Brain microvascular endothelial cell (primary cell): ENCODE results near the gene ISOC2.
A peak's percentile ranks its signal among the peaks of the same experiment; 100 is the strongest.

ENCODE experiments used
- DNase-seq: peaks from one replicate; pipeline ENCODE4 v3.0.0-alpha.2; 2020
- H3K27ac ChIP-seq: fragments of 250-450 bp; sonication (Bioruptor Pico); 2 replicates; pipeline ENCODE4 v1.5.1; 2020; ENCODE audit warnings: mild to moderate bottlenecking, moderate library complexity
- H3K27me3 ChIP-seq: fragments of 250-450 bp; sonication (Bioruptor Pico); replicated peaks from 2 replicates; pipeline ENCODE4 v1.5.1; 2020; ENCODE audit warnings: mild to moderate bottlenecking
- H3K36me3 ChIP-seq: fragments of 250-450 bp; sonication (Bioruptor Pico); replicated peaks from 2 replicates; pipeline ENCODE4 v1.5.1; 2020; ENCODE audit warnings: mild to moderate bottlenecking
- H3K4me3 ChIP-seq: 2 replicates; pipeline ENCODE4 v1.5.1; 2011; ENCODE audit warnings: low read depth, mild to moderate bottlenecking, control low read depth, low read length, moderate library complexity
- in situ Hi-C: cut with HindIII; loops from 2 replicates; pipeline ENCODE4 v1.10.0; 2017; ENCODE audit warnings: low sequenced_read_pairs, low pct_ligation_motif_present
- TF ChIP-seq, protein P1 (sequence below): IDR thresholded peaks from 2 replicates; pipeline ENCODE4 v1.5.1; 2011; ENCODE audit warnings: low read depth, mild to moderate bottlenecking, moderate library complexity, low read length, control low read depth, inconsistent platforms; ENCODE audit errors: missing control alignments

ISOC2 gene

GRCh38 chr19:55467236-55468053 is 6.0 kb upstream of the ISOC2 start:
- no peak for DNase-seq
- no peaks in the 10 kb centered on the region for H3K27me3 ChIP-seq
- H3K27ac ChIP-seq: no peak overlapping the region
- TF ChIP-seq, protein P1, sequence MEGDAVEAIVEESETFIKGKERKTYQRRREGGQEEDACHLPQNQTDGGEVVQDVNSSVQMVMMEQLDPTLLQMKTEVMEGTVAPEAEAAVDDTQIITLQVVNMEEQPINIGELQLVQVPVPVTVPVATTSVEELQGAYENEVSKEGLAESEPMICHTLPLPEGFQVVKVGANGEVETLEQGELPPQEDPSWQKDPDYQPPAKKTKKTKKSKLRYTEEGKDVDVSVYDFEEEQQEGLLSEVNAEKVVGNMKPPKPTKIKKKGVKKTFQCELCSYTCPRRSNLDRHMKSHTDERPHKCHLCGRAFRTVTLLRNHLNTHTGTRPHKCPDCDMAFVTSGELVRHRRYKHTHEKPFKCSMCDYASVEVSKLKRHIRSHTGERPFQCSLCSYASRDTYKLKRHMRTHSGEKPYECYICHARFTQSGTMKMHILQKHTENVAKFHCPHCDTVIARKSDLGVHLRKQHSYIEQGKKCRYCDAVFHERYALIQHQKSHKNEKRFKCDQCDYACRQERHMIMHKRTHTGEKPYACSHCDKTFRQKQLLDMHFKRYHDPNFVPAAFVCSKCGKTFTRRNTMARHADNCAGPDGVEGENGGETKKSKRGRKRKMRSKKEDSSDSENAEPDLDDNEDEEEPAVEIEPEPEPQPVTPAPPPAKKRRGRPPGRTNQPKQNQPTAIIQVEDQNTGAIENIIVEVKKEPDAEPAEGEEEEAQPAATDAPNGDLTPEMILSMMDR: peak; percentile 71
- H3K36me3 ChIP-seq: no peaks in the 10 kb centered on the region
- in situ Hi-C loops: no loop called here
- no peak overlapping the region for H3K4me3 ChIP-seq

DNA sequence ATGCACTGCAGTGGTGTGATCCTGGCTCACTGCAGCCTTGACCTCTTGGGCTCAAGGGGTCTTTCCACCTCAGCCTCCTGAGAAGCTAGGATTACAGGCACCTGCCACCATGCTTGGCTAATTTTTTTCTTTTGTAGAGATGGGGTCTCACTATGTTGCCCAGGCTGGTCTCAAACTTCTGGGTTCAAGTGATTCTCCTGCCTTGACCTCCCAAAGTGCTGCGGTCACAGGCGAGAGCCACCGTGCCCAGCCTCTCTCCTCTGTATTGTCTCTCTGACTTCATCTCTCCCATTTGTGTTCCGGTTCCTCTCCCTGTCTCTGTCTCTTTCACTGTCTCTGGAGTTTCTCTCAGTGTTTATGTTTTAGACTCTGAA is 4.8 kb upstream of the ISOC2 start:
- TF ChIP-seq, protein P1: no peak
- H3K27ac ChIP-seq: no peak overlapping the region
- no peaks in the 10 kb centered on the region for H3K27me3 ChIP-seq
- H3K4me3 ChIP-seq: no peak overlapping the region
- DNase-seq: no peak
- no peaks in the 10 kb centered on the region for H3K36me3 ChIP-seq
- in situ Hi-C loops: no loop called here

DNA sequence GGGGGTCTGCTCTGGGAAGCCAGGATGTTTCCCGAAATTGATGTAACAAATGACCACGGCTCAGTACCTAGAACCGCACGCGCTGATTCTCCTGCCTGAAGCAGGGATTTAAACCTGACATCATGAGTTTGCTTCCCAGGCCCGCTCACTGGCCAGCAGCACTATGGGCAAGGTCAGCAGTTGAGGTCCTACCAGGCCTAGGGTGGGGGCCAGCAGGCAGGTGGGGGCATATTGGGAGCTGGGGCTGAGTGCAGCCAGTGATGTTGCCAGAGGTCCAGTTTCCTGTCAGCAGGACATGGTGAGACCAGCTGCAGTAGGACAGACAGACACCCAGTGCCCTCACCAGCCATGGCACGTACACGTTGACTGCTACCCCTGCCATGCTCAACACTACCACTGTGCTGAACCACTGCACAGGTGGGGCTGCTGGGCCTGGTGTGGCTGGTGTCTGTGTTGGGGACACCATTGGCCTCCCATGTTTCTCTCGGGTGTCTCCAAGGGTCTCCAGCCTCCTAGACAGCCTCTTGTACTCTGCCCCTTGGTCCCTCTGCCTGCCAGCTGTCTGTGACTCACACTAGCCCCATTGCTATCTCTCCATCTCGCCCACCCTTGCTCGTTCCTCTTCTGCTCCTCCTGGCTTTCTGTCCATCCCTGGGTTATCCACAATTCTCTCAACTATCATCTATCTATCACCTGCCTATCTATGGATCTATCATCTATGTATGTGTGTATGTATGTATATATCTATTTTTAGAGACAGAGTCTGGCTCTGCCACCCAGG is 4.2 kb upstream of the ISOC2 start:
- in situ Hi-C loops: no loop called here
- H3K36me3 ChIP-seq: no peaks in the 10 kb centered on the region
- no peaks in the 10 kb centered on the region for H3K27me3 ChIP-seq
- TF ChIP-seq, protein P1: no peak
- H3K4me3 ChIP-seq: no peak overlapping the region
- DNase-seq: no peak
- no peak overlapping the region for H3K27ac ChIP-seq

DNA sequence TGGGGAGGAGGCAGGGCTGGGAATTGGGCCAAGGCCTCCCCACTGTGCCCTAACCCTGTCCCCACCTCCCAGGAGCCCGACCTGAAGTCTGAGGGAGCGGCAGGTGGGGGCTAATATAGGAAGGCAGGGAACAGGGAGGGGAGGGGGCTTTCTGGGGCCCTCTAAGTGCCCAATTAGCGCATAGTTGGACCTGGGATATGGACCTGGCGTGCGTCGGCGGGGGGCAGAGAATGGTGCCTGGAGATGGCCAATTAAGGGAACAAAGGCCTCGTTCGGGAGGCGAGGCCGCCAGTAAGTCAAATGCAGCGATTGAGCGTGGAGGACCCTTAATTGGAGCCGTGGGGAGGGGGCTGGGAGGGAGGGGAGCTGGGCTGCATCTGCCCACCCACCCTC is 3.2 kb upstream of the ISOC2 start, which contains the start of gene C19orf85:
TSS of gene C19orf85 (minus strand) at position 90 of the 393 bp plus-strand sequence. CDS start 197 bp downstream, outside the sequence.
- no peak within 1 kb of the TSS for H3K4me3 ChIP-seq
- no peak within 1 kb of the TSS for H3K27ac ChIP-seq
- in situ Hi-C loops: no loop called here
- no peaks in the 10 kb centered on the region for H3K27me3 ChIP-seq
- TF ChIP-seq, protein P1: no peak
- H3K36me3 ChIP-seq: no peaks in the 10 kb centered on the region
- DNase-seq: no peak

DNA sequence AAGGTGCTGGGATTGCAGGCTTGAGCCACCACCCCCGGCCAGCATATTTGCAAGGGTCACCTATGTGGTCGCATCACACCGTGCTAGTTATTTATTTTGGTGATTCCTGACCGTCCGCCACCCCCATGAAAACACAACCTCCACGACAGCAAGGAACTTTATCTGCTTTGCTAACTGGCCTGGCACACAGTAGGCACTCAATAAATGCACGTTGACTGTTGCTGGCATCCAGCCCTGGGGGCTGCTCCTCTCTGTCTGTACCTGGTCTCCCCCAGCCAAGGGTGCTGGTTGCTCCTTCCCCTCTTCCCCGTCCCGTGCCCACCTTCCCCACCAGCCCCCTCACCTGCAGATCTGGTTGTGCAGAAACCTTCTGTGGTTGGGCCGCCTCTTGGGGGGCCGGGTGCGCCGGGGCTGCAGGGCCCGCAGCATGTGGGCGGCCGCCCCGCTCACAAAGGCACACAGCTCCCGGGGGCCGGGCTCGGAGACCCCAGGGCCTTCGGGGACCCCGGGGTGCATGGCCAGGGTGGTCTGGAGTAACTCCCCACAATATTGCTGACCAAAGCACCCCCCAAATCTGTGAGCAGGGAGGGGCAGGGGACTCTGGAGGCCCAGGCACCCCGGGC is 2.7 kb upstream of the ISOC2 start:
- no peaks in the 10 kb centered on the region for H3K36me3 ChIP-seq
- H3K4me3 ChIP-seq: no peak overlapping the region
- no peaks in the 10 kb centered on the region for H3K27me3 ChIP-seq
- no peak overlapping the region for H3K27ac ChIP-seq
- in situ Hi-C loops: no loop called here
- DNase-seq: no peak
- TF ChIP-seq, protein P1: no peak
